ENCODE results near the gene SLC43A1.

The SLC43A1 gene

GRCh38 chr11:57436031-57436430 is 79.5 kb downstream of the SLC43A1 start:
- TF ChIP-seq CTCF (IDR thresholded peaks at IDR 0.05; ENCODE audit: low read depth, low read length) (no peak), MAX (IDR thresholded peaks at IDR 0.05; ENCODE audit: low read depth, low read length) (no peak), MYC (IDR thresholded peaks at IDR 0.05; ENCODE audit: low read depth, low read length) (no peak), POLR2A (IDR thresholded peaks at IDR 0.05; ENCODE audit: extremely low read depth, insufficient read length) (no peak)
- H3K4me3 ChIP-seq (ENCODE audit: low read depth, low read length): no peak overlapping the region
- DNase-seq (ENCODE audit: low read depth): no peak

GRCh38 chr11:57434640-57435546 is 80.6 kb downstream of the SLC43A1 start:
- no peak overlapping the region for H3K4me3 ChIP-seq (ENCODE audit: low read depth, low read length)
- TF ChIP-seq MYC (IDR thresholded peaks at IDR 0.05; ENCODE audit: low read depth, low read length) (no peak), MAX (IDR thresholded peaks at IDR 0.05; ENCODE audit: low read depth, low read length) (no peak), CTCF (IDR thresholded peaks at IDR 0.05; ENCODE audit: low read depth, low read length) (no peak), POLR2A (IDR thresholded peaks at IDR 0.05; ENCODE audit: extremely low read depth, insufficient read length) (no peak)
- DNase-seq (ENCODE audit: low read depth): peak; percentile 92

Measured in NB4 (cell line).